HepG2 (cell line): ENCODE data around the gene BPIFA2. TPM values are rescaled to one million over a fixed set of nuclear protein-coding genes. Genes with fewer than 3 reads are reported as not detected.

Experiments used
- ATF2 ChIP-seq: sonication (generic); formaldehyde crosslinking; IDR thresholded peaks from 2 replicates; pipeline ENCODE4 v1.4.0; 2020; ENCODE audit warnings: missing genetic modification reagents
- BRCA1 ChIP-seq: sonication (generic); formaldehyde crosslinking; IDR thresholded peaks from 2 replicates; pipeline ENCODE4 v1.4.0; 2020; ENCODE audit warnings: missing genetic modification reagents
- CERS6 ChIP-seq: sonication (generic); formaldehyde crosslinking; IDR thresholded peaks from 2 replicates; pipeline ENCODE4 v1.5.0; 2020; ENCODE audit warnings: missing genetic modification reagents
- MYNN ChIP-seq: sonication (generic); formaldehyde crosslinking; IDR thresholded peaks from 2 replicates; pipeline ENCODE4 v1.4.0; 2020; ENCODE audit warnings: mild to moderate bottlenecking, low read depth, missing genetic modification reagents
- PHF5A ChIP-seq: IDR thresholded peaks from one replicate; pipeline ENCODE4 v1.6.1; 2018; ENCODE audit warnings: low read depth, missing genetic modification reagents; ENCODE audit not compliant: unreplicated experiment
- PLRG1 ChIP-seq: fragments of 450-650 bp; conservative IDR thresholded peaks from 2 replicates; pipeline ENCODE4 v1.6.1; 2016
- RERE ChIP-seq: IDR thresholded peaks from 2 replicates; pipeline ENCODE4 v1.6.1; 2016; ENCODE audit warnings: low read depth, missing genetic modification reagents, missing compliant biosample characterization
- SAFB2 ChIP-seq: sonication (generic); formaldehyde crosslinking; IDR thresholded peaks from 2 replicates; pipeline ENCODE4 v1.5.1; 2020; ENCODE audit warnings: missing genetic modification reagents, low read depth, mild to moderate bottlenecking, borderline replicate concordance
- TCF12 ChIP-seq, 2 experiments: fragments of 450-650 bp in 1 of 2; sonication (generic) in 1 of 2; formaldehyde crosslinking in 1 of 2; IDR thresholded peaks; 2 replicates each; pipeline versions ENCODE4 v1.6.1 to v1.8.0; 2017 to 2022; ENCODE audit warnings: antibody characterized with exemption in 1 of 2, mild to moderate bottlenecking in 1 of 2, missing genetic modification reagents in 1 of 2, moderate library complexity in 1 of 2
- U2AF1 ChIP-seq: fragments of 200-400 bp; formaldehyde crosslinking; optimal IDR thresholded peaks from 2 replicates; pipeline ENCODE3; 2017; ENCODE audit warnings: mild to moderate bottlenecking, low read depth, low read length
- ZHX1 ChIP-seq: sonication (generic); formaldehyde crosslinking; IDR thresholded peaks from 2 replicates; pipeline ENCODE4 v1.8.1; 2022; ENCODE audit warnings: low read depth, mild to moderate bottlenecking, missing genetic modification reagents
- ZNF256 ChIP-seq: sonication (generic); formaldehyde crosslinking; conservative IDR thresholded peaks from 2 replicates; pipeline ENCODE4 v1.4.0; 2020; ENCODE audit warnings: missing genetic modification reagents
- ZNF501 ChIP-seq: sonication (generic); formaldehyde crosslinking; IDR thresholded peaks from 2 replicates; pipeline ENCODE4 v1.5.1; 2020; ENCODE audit warnings: mild to moderate bottlenecking, moderate library complexity, missing genetic modification reagents
- ZNF512 ChIP-seq: sonication (generic); formaldehyde crosslinking; IDR thresholded peaks from 2 replicates; pipeline ENCODE4 v1.4.0; 2020; ENCODE audit warnings: mild to moderate bottlenecking, missing genetic modification reagents
- ZNF549 ChIP-seq: sonication (generic); formaldehyde crosslinking; IDR thresholded peaks from 2 replicates; pipeline ENCODE4 v1.5.0; 2020; ENCODE audit warnings: missing genetic modification reagents
- ZNF652 ChIP-seq: IDR thresholded peaks from 2 replicates; pipeline ENCODE4 v1.6.1; 2016; ENCODE audit warnings: low read depth, borderline replicate concordance
- ZSCAN21 ChIP-seq: sonication (generic); formaldehyde crosslinking; IDR thresholded peaks from 2 replicates; pipeline ENCODE4 v1.8.0; 2022; ENCODE audit warnings: mild to moderate bottlenecking, missing genetic modification reagents, moderate library complexity, borderline replicate concordance
- polyA plus RNA-seq, 8 experiments: library from polyadenylated mRNA; depleted of rRNA in 3 of 8; stranded (reverse) in 7 of 8; unstranded in 1 of 8; fragments of >200 nt; fragmentation: Illumina TruSeq in 4 of 8; extraction: Trizol in 4 of 8; gene quantifications; 2 replicates each; pipeline versions ENCODE4 v1.2.1 to v1.2.3, GENCODE V29; 2011 to 2016; ENCODE audit warnings: low read depth in 4 of 8, missing spikeins in 1 of 8, mixed read lengths in 1 of 8; ENCODE audit not compliant: insufficient read depth in 1 of 8
- total RNA-seq, 5 experiments: library from RNA; depleted of rRNA; stranded (reverse); fragments of >200 nt; fragmentation: Illumina TruSeq; extraction: Trizol; gene quantifications; 2 replicates each; pipeline ENCODE4 v1.2.3, GENCODE V29; 2016; ENCODE audit warnings: low read depth in 1 of 5

Gene BPIFA2
- total and polyA plus RNA-seq, 2 of the 13 experiments (the other 11 are each of a cell fraction or from before 2014, with no cell fraction given): not detected

- TF ChIP-seq TCF12 (IDR thresholded peaks at IDR 0.05) (no peak), TCF12 (CRISPR knock-in tag; IDR thresholded peaks at IDR 0.05) (peak; percentile 85), BRCA1 (CRISPR knock-in tag) (peak; percentile 99), ZNF652 (CRISPR knock-in tag) (peak; percentile 53; the same call in 1 of the 2 replicates), ZNF501 (peak; percentile 54), CERS6 (CRISPR knock-in tag) (0 out of 2 replicates have a peak, but pooled peaks have one; percentile 63), ZNF549 (CRISPR knock-in tag) (no peak), ZNF512 (no peak), U2AF1 (no peak), PHF5A (no peak), ZSCAN21 (CRISPR knock-in tag) (peak; percentile 98), ZNF256 (CRISPR knock-in tag) (peak; percentile 95), SAFB2 (CRISPR knock-in tag) (peak; percentile 83; the same call in 1 of the 2 replicates), MYNN (peak; percentile 98; the same call in 1 of the 2 replicates), ZHX1 (peak; percentile 86), PLRG1 (no peak), ATF2 (peak; percentile 94), RERE (peak; percentile 82; the same call in 1 of the 2 replicates)
These were observed 41.8 kb downstream of the BPIFA2 start (continued) for GRCh38 chr20:33209789-33210188.
